ENCODE data around the gene CDC16. TPM values are rescaled to one million over a fixed set of nuclear protein-coding genes. Genes with fewer than 3 reads are reported as not detected.

CDC16 gene
- total and polyA plus RNA-seq, 2 of the 13 experiments (the other 11 are each of a cell fraction or from before 2014, with no cell fraction given): 24.2 to 60.9 TPM

GRCh38 chr13:114314074-114314912 lies 79.6 kb downstream of the CDC16 start, which contains the start of gene CHAMP1 (continued):
- TF ChIP-seq IKZF5 (CRISPR knock-in tag; IDR thresholded peaks at IDR 0.05) (peak; percentile 72), ZNF713 (CRISPR knock-in tag; IDR thresholded peaks at IDR 0.05) (peak; percentile 82; the same call in 1 of the 2 replicates), ZNF235 (CRISPR knock-in tag; IDR thresholded peaks at IDR 0.05; ENCODE audit: borderline replicate concordance) (peak; percentile 66; the same call in 1 of the 2 replicates), ZNF432 (CRISPR knock-in tag; IDR thresholded peaks at IDR 0.05; ENCODE audit: borderline replicate concordance) (no peak), MNT (IDR thresholded peaks at IDR 0.05) (no peak), SMAD3 (CRISPR knock-in tag; IDR thresholded peaks at IDR 0.05) (no peak), ATF6 (CRISPR knock-in tag; conservative IDR thresholded peaks at IDR 0.05) (no peak), ZNF18 (CRISPR knock-in tag; IDR thresholded peaks at IDR 0.05; ENCODE audit: insufficient replicate concordance) (peak; percentile 68), POLR2AphosphoS2 (IDR thresholded peaks at IDR 0.05; ENCODE audit: low read depth, low read length) (no peak), SIN3B (IDR thresholded peaks at IDR 0.05; ENCODE audit: low read length) (no peak), CCDC6 (CRISPR knock-in tag; IDR thresholded peaks at IDR 0.05) (peak; percentile 99), NFE2L2 (IDR thresholded peaks at IDR 0.05; ENCODE audit: low read length) (no peak), TBP (CRISPR knock-in tag; IDR thresholded peaks at IDR 0.05) (peak; percentile 23; the same call in 1 of the 2 replicates), TFE3 (CRISPR knock-in tag; IDR thresholded peaks at IDR 0.05) (peak; percentile 50; the same call in 1 of the 2 replicates), ATF2 (CRISPR knock-in tag; IDR thresholded peaks at IDR 0.05) (no peak), SAFB2 (CRISPR knock-in tag; IDR thresholded peaks at IDR 0.05; ENCODE audit: borderline replicate concordance, low read depth) (peak; percentile 54; the same call in 1 of the 2 replicates), ZNF205 (CRISPR knock-in tag; IDR thresholded peaks at IDR 0.05) (peak; percentile 41; the same call in 1 of the 2 replicates), TBL1XR1 (IDR thresholded peaks at IDR 0.05; ENCODE audit: borderline replicate concordance, low read length, partially characterized antibody) (no peak), ZC3H13 (CRISPR knock-in tag; IDR thresholded peaks at IDR 0.05) (peak; percentile 60; the same call in 1 of the 2 replicates), KMT2B (CRISPR knock-in tag; IDR thresholded peaks at IDR 0.05) (peak; percentile 77)
